Neural progenitor cell (in vitro differentiated cells): Measurements from ENCODE around the gene SUGCT. TPM values are rescaled to one million over a fixed set of nuclear protein-coding genes. Genes with fewer than 3 reads are reported as not detected.

Source experiments
- DNase-seq: peaks from one replicate; pipeline ENCODE4 v3.0.0-alpha.2; 2016; ENCODE audit warnings: low spot score
- H2AFZ ChIP-seq: fragments of 200-600 bp; sonication (generic); replicated peaks from 2 replicates; pipeline ENCODE4 v1.6.1; 2016; ENCODE audit warnings: antibody characterized with exemption
- H3F3A ChIP-seq: fragments of 200-600 bp; sonication (generic); 2 replicates; pipeline ENCODE4 v1.6.1; 2016; ENCODE audit warnings: antibody characterized with exemption, low read depth
- H3K27ac ChIP-seq: fragments of 200-600 bp; sonication (generic); 2 replicates; pipeline ENCODE4 v1.5.1; 2016; ENCODE audit warnings: mild to moderate bottlenecking
- H3K27me3 ChIP-seq: fragments of 200-600 bp; sonication (generic); 2 replicates; pipeline ENCODE4 v1.6.1; 2016; ENCODE audit warnings: mild to moderate bottlenecking, moderate library complexity
- H3K36me3 ChIP-seq: fragments of 200-600 bp; sonication (generic); 2 replicates; pipeline ENCODE4 v1.5.1; 2016
- H3K4me1 ChIP-seq: fragments of 200-600 bp; sonication (generic); 2 replicates; pipeline ENCODE4 v1.6.1; 2016; ENCODE audit warnings: mixed run types
- H3K4me2 ChIP-seq: fragments of 200-600 bp; sonication (generic); 2 replicates; pipeline ENCODE4 v1.6.1; 2016
- H3K4me3 ChIP-seq: fragments of 200-600 bp; sonication (generic); 2 replicates; pipeline ENCODE4 v1.5.1; 2016
- H3K79me2 ChIP-seq: fragments of 200-600 bp; sonication (generic); 2 replicates; pipeline ENCODE4 v1.6.1; 2016; ENCODE audit warnings: low read depth
- H3K9ac ChIP-seq: fragments of 200-600 bp; sonication (generic); 2 replicates; pipeline ENCODE4 v1.6.1; 2016
- H3K9me3 ChIP-seq: fragments of 200-600 bp; sonication (generic); 2 replicates; pipeline ENCODE4 v1.5.1; 2016; ENCODE audit warnings: low read depth
- H4K20me1 ChIP-seq: fragments of 200-600 bp; sonication (generic); 2 replicates; pipeline ENCODE4 v1.6.1; 2016; ENCODE audit warnings: low read depth
- H3K27ac Mint-ChIP-seq: 3 replicates; pipeline ENCODE4 v1.8.0; 2021; ENCODE audit warnings: mixed read lengths
- H3K27me3 Mint-ChIP-seq: 2 replicates; pipeline ENCODE4 v1.8.0; 2022; ENCODE audit warnings: low read depth, mild to moderate bottlenecking, inconsistent platforms, moderate library complexity, mixed read lengths; ENCODE audit not compliant: insufficient read depth
- H3K36me3 Mint-ChIP-seq: 3 replicates; pipeline ENCODE4 v1.8.0; 2021; ENCODE audit warnings: mixed read lengths
- H3K4me1 Mint-ChIP-seq: 3 replicates; pipeline ENCODE4 v1.8.0; 2021; ENCODE audit warnings: mixed read lengths
- H3K4me3 Mint-ChIP-seq: 3 replicates; pipeline ENCODE4 v1.8.0; 2021; ENCODE audit warnings: mild to moderate bottlenecking, moderate library complexity, mixed read lengths
- H3K9me3 Mint-ChIP-seq: 3 replicates; pipeline ENCODE4 v1.8.0; 2020; ENCODE audit warnings: mixed read lengths
- CTCF ChIP-seq: fragments of 200-600 bp; sonication (generic); IDR thresholded peaks from 2 replicates; pipeline ENCODE4 v1.5.1; 2017; ENCODE audit warnings: antibody characterized with exemption, mild to moderate bottlenecking
- EZH2 ChIP-seq: fragments of 200-600 bp; sonication (generic); IDR thresholded peaks from 2 replicates; pipeline ENCODE4 v1.6.1; 2017; ENCODE audit warnings: antibody characterized with exemption, mild to moderate bottlenecking, moderate library complexity
- EZH2phosphoT487 ChIP-seq: fragments of 200-600 bp; sonication (generic); IDR thresholded peaks from 2 replicates; pipeline ENCODE4 v1.6.1; 2017; ENCODE audit warnings: antibody characterized with exemption
- total RNA-seq: library from RNA; depleted of rRNA; stranded (reverse); fragments of >200 nt; gene quantifications from 2 replicates; pipeline ENCODE4 v1.2.3, GENCODE V29; 2015; ENCODE audit warnings: low replicate concordance

SUGCT gene
- total RNA-seq, 1 donor from 2014 or later: 10.1 TPM

- Mint-ChIP-seq H3K4me3 (no peak overlapping the region), H3K27ac (no peak overlapping the region), H3K36me3 (no peaks in the 10 kb centered on the region), H3K27me3 (no peaks in the 10 kb centered on the region), H3K4me1 (peaks cover 3% of the 10 kb centered on the region), H3K9me3 (no peaks in the 10 kb centered on the region)
- H3K79me2 ChIP-seq: no peaks in the 10 kb centered on the region
- H3K4me2 ChIP-seq: no peak overlapping the region
- no peak for TF ChIP-seq EZH2
- TF ChIP-seq CTCF: no peak
- TF ChIP-seq EZH2phosphoT487: no peak
- no peak overlapping the region for H3K27ac ChIP-seq
- DNase-seq: no peak
- H3K4me3 ChIP-seq: no peak overlapping the region
- no peaks in the 10 kb centered on the region for H3K36me3 ChIP-seq
- no peaks in the 10 kb centered on the region for H3F3A ChIP-seq
- no peak overlapping the region for H2AFZ ChIP-seq
- no peaks in the 10 kb centered on the region for H3K9me3 ChIP-seq
- no peaks in the 10 kb centered on the region for H4K20me1 ChIP-seq
- H3K4me1 ChIP-seq: peaks cover 4% of the 10 kb centered on the region
- no peak overlapping the region for H3K9ac ChIP-seq
- no peaks in the 10 kb centered on the region for H3K27me3 ChIP-seq
These were observed 446.0 kb downstream of the SUGCT start for GRCh38 chr7:40580776-40581175.

- no peaks in the 10 kb centered on the region for H3K9me3 Mint-ChIP-seq
- Histone ChIP-seq H3F3A (no peaks in the 10 kb centered on the region), H3K79me2 (no peaks in the 10 kb centered on the region), H3K4me1 (no peaks in the 10 kb centered on the region), H3K9ac (no peak overlapping the region), H2AFZ (no peak overlapping the region), H3K4me2 (no peak overlapping the region), H3K36me3 (no peaks in the 10 kb centered on the region), H4K20me1 (no peaks in the 10 kb centered on the region), H3K4me3 (no peak overlapping the region), H3K9me3 (no peaks in the 10 kb centered on the region), H3K27me3 (no peaks in the 10 kb centered on the region), H3K27ac (no peak overlapping the region)
- H3K4me3 Mint-ChIP-seq: no peak overlapping the region
- H3K36me3 Mint-ChIP-seq: no peaks in the 10 kb centered on the region
- H3K4me1 Mint-ChIP-seq: no peaks in the 10 kb centered on the region
- H3K27me3 Mint-ChIP-seq: no peaks in the 10 kb centered on the region
- no peak for TF ChIP-seq EZH2
- TF ChIP-seq EZH2phosphoT487: no peak
- no peak for TF ChIP-seq CTCF
- no peak overlapping the region for H3K27ac Mint-ChIP-seq
- DNase-seq: no peak
These were observed 447.7 kb downstream of the SUGCT start for GRCh38 chr7:40582539-40582938.

GRCh38 chr7:40583667-40584444 lies 449.1 kb downstream of the SUGCT start:
- Histone ChIP-seq H3K27ac (no peak overlapping the region), H3K4me2 (no peak overlapping the region), H2AFZ (no peak overlapping the region), H3K4me3 (no peak overlapping the region), H4K20me1 (no peaks in the 10 kb centered on the region), H3K27me3 (no peaks in the 10 kb centered on the region), H3K79me2 (no peaks in the 10 kb centered on the region), H3K4me1 (no peaks in the 10 kb centered on the region), H3K9ac (no peak overlapping the region), H3K36me3 (no peaks in the 10 kb centered on the region), H3F3A (no peaks in the 10 kb centered on the region), H3K9me3 (no peaks in the 10 kb centered on the region)
- H3K9me3 Mint-ChIP-seq: no peaks in the 10 kb centered on the region
- DNase-seq: no peak
- no peaks in the 10 kb centered on the region for H3K4me1 Mint-ChIP-seq
- TF ChIP-seq EZH2: no peak
- TF ChIP-seq EZH2phosphoT487: no peak
- TF ChIP-seq CTCF: no peak
- no peaks in the 10 kb centered on the region for H3K27me3 Mint-ChIP-seq
- no peak overlapping the region for H3K4me3 Mint-ChIP-seq
- no peak overlapping the region for H3K27ac Mint-ChIP-seq
- no peaks in the 10 kb centered on the region for H3K36me3 Mint-ChIP-seq
